Measurements from ENCODE around the gene ATXN1. TPM values are rescaled to one million over a fixed set of nuclear protein-coding genes. Genes with fewer than 3 reads are reported as not detected.

Gene ATXN1
- total RNA-seq, 4 donors from 2014 or later, result 48.7 to 166 (median 105) TPM

DNA sequence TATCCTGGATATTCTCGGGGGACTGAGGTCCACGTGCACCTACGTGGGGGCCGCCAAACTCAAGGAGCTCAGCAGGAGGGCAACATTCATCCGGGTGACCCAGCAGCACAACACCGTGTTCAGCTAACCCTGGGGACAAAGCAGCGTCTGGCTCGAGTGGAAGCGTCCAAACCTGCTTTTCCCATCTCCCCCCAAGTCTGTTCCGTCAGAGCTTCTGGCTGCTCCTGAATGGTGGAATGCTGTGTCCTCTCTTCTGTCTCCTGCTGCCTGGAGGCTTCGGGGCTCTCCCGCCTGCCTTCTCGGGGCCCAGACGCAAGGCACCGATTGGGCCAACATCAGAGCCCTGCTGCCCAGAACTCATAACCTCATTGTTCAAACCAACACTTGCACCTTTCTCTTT is 466.2 kb downstream of the ATXN1 start:
- DNase-seq, result no peak
- intact Hi-C loops (cut with DNase I; ENCODE audit: low total_unique reads), result no loop called here
- no peaks in the 10 kb centered on the region for H3K36me3 ChIP-seq
- no peaks in the 10 kb centered on the region for H3K4me1 ChIP-seq
- in situ Hi-C loops (cut with MboI; ENCODE audit: low pct_ligation_motif_present in 1 of 4, low pct_unique_long_range_greater_than_20kb in 1 of 4, low sequenced_read_pairs in 3 of 4), result no loop called here
- 91 to 100% methylated on average over 3 to 15 of the region's 15 CpGs for WGBS, 2 donors (ENCODE audit: low coverage in 1 of 2)
- H3K9me3 ChIP-seq, result no peaks in the 10 kb centered on the region
- H3K27ac ChIP-seq, result no peak overlapping the region
- no peak for TF ChIP-seq EP300 (IDR thresholded peaks at IDR 0.05; ENCODE audit: low read depth)
- TF ChIP-seq, protein P1, sequence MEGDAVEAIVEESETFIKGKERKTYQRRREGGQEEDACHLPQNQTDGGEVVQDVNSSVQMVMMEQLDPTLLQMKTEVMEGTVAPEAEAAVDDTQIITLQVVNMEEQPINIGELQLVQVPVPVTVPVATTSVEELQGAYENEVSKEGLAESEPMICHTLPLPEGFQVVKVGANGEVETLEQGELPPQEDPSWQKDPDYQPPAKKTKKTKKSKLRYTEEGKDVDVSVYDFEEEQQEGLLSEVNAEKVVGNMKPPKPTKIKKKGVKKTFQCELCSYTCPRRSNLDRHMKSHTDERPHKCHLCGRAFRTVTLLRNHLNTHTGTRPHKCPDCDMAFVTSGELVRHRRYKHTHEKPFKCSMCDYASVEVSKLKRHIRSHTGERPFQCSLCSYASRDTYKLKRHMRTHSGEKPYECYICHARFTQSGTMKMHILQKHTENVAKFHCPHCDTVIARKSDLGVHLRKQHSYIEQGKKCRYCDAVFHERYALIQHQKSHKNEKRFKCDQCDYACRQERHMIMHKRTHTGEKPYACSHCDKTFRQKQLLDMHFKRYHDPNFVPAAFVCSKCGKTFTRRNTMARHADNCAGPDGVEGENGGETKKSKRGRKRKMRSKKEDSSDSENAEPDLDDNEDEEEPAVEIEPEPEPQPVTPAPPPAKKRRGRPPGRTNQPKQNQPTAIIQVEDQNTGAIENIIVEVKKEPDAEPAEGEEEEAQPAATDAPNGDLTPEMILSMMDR (IDR thresholded peaks at IDR 0.05), result no peak
- TF ChIP-seq POLR2A (IDR thresholded peaks at IDR 0.05), result no peak
- no peak for TF ChIP-seq POLR2AphosphoS5 (IDR thresholded peaks at IDR 0.05)
- H3K27me3 ChIP-seq, result no peaks in the 10 kb centered on the region
- no peak overlapping the region for H3K4me3 ChIP-seq

DNA sequence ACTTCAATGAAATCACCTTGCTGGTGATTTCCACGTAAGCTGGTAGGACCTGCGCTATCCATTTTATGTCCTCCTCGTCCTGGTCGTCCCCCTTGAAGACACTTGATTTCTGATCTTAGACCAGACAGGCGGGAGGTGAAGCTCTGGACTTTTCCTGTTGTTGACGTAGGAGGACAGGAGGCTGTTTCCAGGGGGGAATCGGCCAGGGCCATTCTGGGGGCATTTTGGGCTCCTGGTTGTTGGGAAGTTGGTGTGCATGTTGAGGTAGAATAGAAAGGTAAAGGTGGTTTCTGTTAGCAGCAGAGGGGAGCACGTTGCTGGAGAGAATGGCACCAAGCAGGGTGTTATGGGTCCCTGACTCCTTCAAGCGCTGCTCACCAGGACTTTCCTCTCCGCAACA is 466.9 kb downstream of the ATXN1 start:
- Histone ChIP-seq H3K4me1 (no peaks in the 10 kb centered on the region), H3K4me3 (no peak overlapping the region), H3K27me3 (no peaks in the 10 kb centered on the region), H3K36me3 (no peaks in the 10 kb centered on the region), H3K27ac (no peak overlapping the region), H3K9me3 (no peaks in the 10 kb centered on the region)
- WGBS, 2 donors (ENCODE audit: low coverage in 1 of 2), result 89% methylated on average over 10 of the region's 10 CpGs; no CpG with 5 or more reads in 1 of the 2 donors
- no peak for TF ChIP-seq EP300 (IDR thresholded peaks at IDR 0.05; ENCODE audit: low read depth)
- TF ChIP-seq POLR2A (IDR thresholded peaks at IDR 0.05), result no peak
- no peak for TF ChIP-seq POLR2AphosphoS5 (IDR thresholded peaks at IDR 0.05)
- TF ChIP-seq, protein P1 (IDR thresholded peaks at IDR 0.05), result no peak
- intact Hi-C loops (cut with DNase I; ENCODE audit: low total_unique reads), result no loop called here
- in situ Hi-C loops (cut with MboI; ENCODE audit: low pct_ligation_motif_present in 1 of 4, low pct_unique_long_range_greater_than_20kb in 1 of 4, low sequenced_read_pairs in 3 of 4), result no loop called here
- no peak for DNase-seq

DNA sequence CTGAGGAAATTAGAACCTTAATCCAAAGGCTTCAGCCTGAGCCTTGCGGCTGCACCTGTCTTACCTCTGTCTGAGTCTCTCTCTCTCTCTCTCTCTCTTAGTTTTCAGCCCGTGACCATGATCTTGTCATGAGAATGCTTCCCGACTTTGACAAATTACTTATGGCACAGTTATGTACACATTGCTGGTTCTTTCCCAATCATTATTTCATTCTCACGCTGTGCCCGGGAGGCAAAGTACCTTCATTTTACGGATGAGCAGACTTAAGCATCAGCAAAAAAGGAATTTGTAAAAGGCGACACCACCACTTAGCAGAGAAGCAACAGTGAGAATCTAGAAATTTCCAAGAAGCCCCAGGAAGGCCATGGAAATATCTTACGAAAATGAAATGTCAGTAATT is 468.3 kb downstream of the ATXN1 start:
- intact Hi-C loops (cut with DNase I; ENCODE audit: low total_unique reads) (no loop called here), in situ Hi-C loops (cut with MboI; ENCODE audit: low pct_ligation_motif_present in 1 of 4, low pct_unique_long_range_greater_than_20kb in 1 of 4, low sequenced_read_pairs in 3 of 4) (no loop called here)
- Histone ChIP-seq H3K27ac (no peak overlapping the region), H3K4me3 (no peak overlapping the region), H3K9me3 (no peaks in the 10 kb centered on the region), H3K4me1 (no peaks in the 10 kb centered on the region), H3K36me3 (no peaks in the 10 kb centered on the region), H3K27me3 (no peaks in the 10 kb centered on the region)
- TF ChIP-seq EP300 (IDR thresholded peaks at IDR 0.05; ENCODE audit: low read depth) (no peak), POLR2AphosphoS5 (IDR thresholded peaks at IDR 0.05) (no peak), POLR2A (IDR thresholded peaks at IDR 0.05) (no peak)
- TF ChIP-seq, protein P1 (IDR thresholded peaks at IDR 0.05), result no peak
- 77 to 83% methylated on average over 8 of the region's 8 CpGs for WGBS, 2 donors (ENCODE audit: low coverage in 1 of 2)
- DNase-seq, result no peak

DNA sequence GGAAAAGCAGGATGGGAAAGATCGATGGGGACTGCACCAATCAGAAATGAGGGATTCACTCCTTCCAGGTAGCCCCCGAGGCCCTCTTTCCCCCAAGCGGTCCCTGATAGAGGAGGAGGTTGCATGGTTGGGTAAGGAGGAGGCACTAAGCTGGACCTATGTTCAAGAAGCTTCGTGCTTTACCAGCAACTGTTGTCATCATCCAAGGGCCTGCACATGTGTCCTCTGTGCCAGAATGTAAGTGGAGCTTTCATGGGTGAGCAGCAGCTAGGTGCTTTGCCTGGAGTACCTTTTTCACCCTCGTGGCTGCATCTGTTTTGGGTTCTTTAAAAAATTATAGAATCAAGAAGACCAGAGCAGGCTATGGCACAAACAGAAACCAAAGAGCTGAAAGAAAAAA is 468.8 kb downstream of the ATXN1 start:
- Histone ChIP-seq H3K4me1 (no peaks in the 10 kb centered on the region), H3K4me3 (no peak overlapping the region), H3K9me3 (no peaks in the 10 kb centered on the region), H3K36me3 (no peaks in the 10 kb centered on the region), H3K27ac (no peak overlapping the region), H3K27me3 (no peaks in the 10 kb centered on the region)
- 74% methylated on average over 5 of the region's 5 CpGs; no CpG with 5 or more reads in 1 of the 2 donors for WGBS, 2 donors (ENCODE audit: low coverage in 1 of 2)
- TF ChIP-seq POLR2AphosphoS5 (IDR thresholded peaks at IDR 0.05) (no peak), POLR2A (IDR thresholded peaks at IDR 0.05) (no peak), EP300 (IDR thresholded peaks at IDR 0.05; ENCODE audit: low read depth) (no peak)
- TF ChIP-seq, protein P1 (IDR thresholded peaks at IDR 0.05), result no peak
- intact Hi-C loops (cut with DNase I; ENCODE audit: low total_unique reads), result no loop called here
- no peak for DNase-seq
- in situ Hi-C loops (cut with MboI; ENCODE audit: low pct_ligation_motif_present in 1 of 4, low pct_unique_long_range_greater_than_20kb in 1 of 4, low sequenced_read_pairs in 3 of 4), result no loop called here

Data from transverse colon (tissue), 4 donors.